Stimulated activated naive CD8-positive, alpha-beta T cell treated with anti-CD3 and anti-CD28 coated beads, Interleukin-15, amount 100 ng/mL, for 72 hours (primary cell): ENCODE data around the gene PTPRD.

Experiments
- ATAC-seq: fragments of 150-1000 bp; cut with Tn5 transposase; 2 replicates; pipeline ENCODE4 v1.10.0; 2021; ENCODE audit warnings: mild to moderate bottlenecking, moderate library complexity
- DNase-seq, 2 donors: peaks; one replicate each; pipeline ENCODE4 v3.0.0; 2021 to 2022
- H3K27ac Mint-ChIP-seq, 2 donors: one replicate each; pipeline ENCODE4 v1.8.0; 2022; ENCODE audit warnings: mild to moderate bottlenecking in 2 of 2, mixed read lengths in 2 of 2, moderate library complexity in 2 of 2
- H3K27me3 Mint-ChIP-seq: one replicate; pipeline ENCODE4 v1.8.0; 2022; ENCODE audit warnings: mixed read lengths
- H3K4me1 Mint-ChIP-seq: one replicate; pipeline ENCODE4 v1.8.0; 2022; ENCODE audit warnings: mild to moderate bottlenecking, mixed read lengths
- H3K4me3 Mint-ChIP-seq, 2 donors: one replicate each; pipeline ENCODE4 v1.8.0; 2022; ENCODE audit warnings: mild to moderate bottlenecking in 2 of 2, mixed read lengths in 2 of 2, moderate library complexity in 1 of 2
- H3K9me3 Mint-ChIP-seq, 2 donors: one replicate each; pipeline ENCODE4 v1.8.0; 2022; ENCODE audit warnings: mixed read lengths in 2 of 2

PTPRD gene

DNA sequence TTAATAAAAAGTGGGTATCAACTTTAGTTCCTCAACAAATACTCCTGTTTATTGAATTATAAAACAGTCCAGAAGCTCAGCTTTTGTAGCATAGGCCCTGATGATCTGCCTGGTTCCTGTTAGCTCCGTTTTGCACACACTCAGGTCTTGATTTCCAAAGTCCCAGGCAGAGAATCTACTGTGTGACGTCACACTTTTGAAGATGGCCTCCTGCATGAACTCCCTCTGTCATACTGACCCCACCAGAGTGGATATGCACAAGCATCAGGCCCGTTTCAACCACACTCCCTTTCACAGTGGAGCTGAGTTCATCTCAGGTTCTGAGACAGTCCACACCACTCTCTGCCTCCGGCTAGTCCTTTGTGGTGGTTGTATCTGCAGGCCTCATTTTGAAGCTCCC lies 353.1 kb downstream of the PTPRD start:
- no peak for ATAC-seq
- H3K4me3 Mint-ChIP-seq = no peak overlapping the region
- H3K9me3 Mint-ChIP-seq = peaks cover 20 to 28% of the 10 kb centered on the region in 2 donors
- DNase-seq = no peak
- no peaks in the 10 kb centered on the region for H3K27me3 Mint-ChIP-seq
- H3K27ac Mint-ChIP-seq = no peak overlapping the region
- no peaks in the 10 kb centered on the region for H3K4me1 Mint-ChIP-seq

DNA sequence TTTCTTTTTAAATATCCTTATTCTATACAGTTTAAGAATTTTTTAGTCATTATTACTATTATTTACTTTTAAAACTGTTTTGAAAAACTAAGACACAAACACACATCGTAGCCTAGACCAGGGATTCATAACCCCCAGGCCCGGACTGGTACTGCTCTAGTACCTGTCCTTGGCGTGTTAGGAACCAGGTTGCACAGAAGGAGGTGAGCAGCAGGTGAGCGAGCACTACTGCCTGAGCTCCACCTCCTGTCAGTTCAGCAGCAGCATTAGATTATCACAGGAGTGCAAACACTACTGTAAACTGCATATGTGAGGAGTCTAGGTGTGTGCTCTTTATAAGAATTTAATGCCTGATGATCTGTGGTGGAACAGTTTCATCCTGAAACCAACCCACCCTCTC lies 357.0 kb downstream of the PTPRD start:
- no peak for DNase-seq
- Mint-ChIP-seq H3K27ac (no peak overlapping the region), H3K4me3 (no peak overlapping the region), H3K9me3 (peaks cover 14 to 15% of the 10 kb centered on the region in 2 donors), H3K27me3 (no peaks in the 10 kb centered on the region), H3K4me1 (no peaks in the 10 kb centered on the region)
- ATAC-seq = no peak

DNA sequence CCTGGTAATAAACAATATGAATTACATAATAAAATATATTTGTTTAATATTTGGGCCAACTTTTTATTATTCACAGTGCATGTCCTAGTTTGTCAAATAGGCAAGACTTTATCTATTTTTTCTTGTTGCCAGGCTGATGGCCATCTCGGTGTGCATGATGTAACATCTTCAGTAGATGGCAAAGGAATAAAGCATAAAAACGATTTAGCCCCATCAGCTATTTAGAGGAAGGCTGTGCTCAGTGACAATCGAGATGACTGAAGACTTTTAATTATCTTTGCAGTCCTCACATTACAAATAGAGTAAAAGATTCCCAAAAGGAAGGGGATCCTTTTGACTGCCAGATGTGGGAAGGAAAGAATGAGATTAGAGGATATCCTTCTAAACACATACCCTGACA lies 358.5 kb downstream of the PTPRD start:
- no peaks in the 10 kb centered on the region for H3K27me3 Mint-ChIP-seq
- peaks cover 14 to 15% of the 10 kb centered on the region in 2 donors for H3K9me3 Mint-ChIP-seq
- H3K4me1 Mint-ChIP-seq = no peaks in the 10 kb centered on the region
- ATAC-seq (no peak), DNase-seq (no peak)
- no peak overlapping the region for H3K4me3 Mint-ChIP-seq
- no peak overlapping the region for H3K27ac Mint-ChIP-seq

DNA sequence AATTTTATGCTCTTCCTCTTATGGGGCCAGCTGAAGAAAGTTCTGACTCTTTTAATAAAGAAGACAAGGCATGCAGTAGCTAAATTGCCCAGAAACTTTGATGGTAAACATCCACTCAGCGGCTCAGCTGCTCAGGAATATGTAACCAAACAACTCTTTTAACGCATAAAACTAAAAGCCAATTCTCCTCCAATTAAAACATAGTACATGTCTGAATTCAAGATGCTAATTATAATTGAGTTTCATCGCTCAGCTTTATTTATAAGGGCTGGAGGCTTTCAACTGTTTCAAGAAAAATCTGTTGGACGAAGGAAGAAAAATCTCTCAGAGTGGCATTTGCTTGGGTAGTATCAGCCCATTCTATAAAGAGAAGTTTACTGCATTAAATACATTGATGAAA lies 359.5 kb downstream of the PTPRD start:
- Mint-ChIP-seq H3K27me3 (no peaks in the 10 kb centered on the region), H3K4me1 (no peaks in the 10 kb centered on the region), H3K27ac (no peak overlapping the region), H3K4me3 (no peak overlapping the region), H3K9me3 (peaks cover 14 to 15% of the 10 kb centered on the region in 2 donors)
- DNase-seq (no peak), ATAC-seq (no peak)

DNA sequence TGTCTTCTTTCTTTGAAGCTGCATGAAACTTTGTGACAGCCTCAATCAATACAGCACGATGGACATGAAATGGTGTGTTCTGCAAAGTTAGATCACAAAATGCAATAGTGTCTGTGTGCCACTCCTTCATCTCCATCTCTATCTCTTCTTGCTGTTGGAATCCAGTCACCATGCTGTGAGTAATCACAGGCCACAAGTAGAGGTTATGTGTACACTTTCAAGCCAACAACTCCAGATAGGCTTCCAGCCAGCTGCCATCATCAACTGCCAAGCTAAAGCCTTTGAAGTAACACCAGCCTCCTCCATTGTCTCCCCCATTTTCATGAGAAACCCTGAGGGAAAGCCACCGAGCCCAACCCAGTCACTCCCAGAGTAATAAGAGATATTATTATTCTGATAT lies 360.6 kb downstream of the PTPRD start:
- H3K4me1 Mint-ChIP-seq = no peaks in the 10 kb centered on the region
- H3K9me3 Mint-ChIP-seq = peaks cover 13 to 18% of the 10 kb centered on the region in 2 donors
- ATAC-seq = no peak
- no peak overlapping the region for H3K27ac Mint-ChIP-seq
- H3K4me3 Mint-ChIP-seq = no peak overlapping the region
- DNase-seq = no peak
- H3K27me3 Mint-ChIP-seq = no peaks in the 10 kb centered on the region

DNA sequence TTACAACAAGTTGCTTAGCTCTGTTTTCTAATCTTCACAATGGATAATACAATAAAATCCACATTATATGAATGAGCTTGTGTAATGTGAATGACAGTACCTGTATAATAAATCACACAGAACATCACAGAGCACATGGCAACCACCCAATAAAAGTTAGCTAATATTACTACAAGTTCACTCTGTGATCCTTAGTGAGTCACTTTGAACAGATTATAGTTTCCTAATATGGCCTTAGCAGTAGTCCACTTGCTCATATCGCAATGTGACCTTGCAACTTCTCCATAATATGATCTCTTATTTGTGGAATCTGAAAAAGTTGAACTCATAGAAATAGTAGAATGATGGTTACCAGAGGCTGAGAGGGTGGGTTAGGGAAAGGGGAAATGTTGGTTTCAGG lies 361.3 kb downstream of the PTPRD start:
- H3K27me3 Mint-ChIP-seq = no peaks in the 10 kb centered on the region
- peaks cover 11 to 13% of the 10 kb centered on the region in 2 donors for H3K9me3 Mint-ChIP-seq
- H3K27ac Mint-ChIP-seq = no peak overlapping the region
- no peaks in the 10 kb centered on the region for H3K4me1 Mint-ChIP-seq
- DNase-seq (no peak), ATAC-seq (no peak)
- no peak overlapping the region for H3K4me3 Mint-ChIP-seq

DNA sequence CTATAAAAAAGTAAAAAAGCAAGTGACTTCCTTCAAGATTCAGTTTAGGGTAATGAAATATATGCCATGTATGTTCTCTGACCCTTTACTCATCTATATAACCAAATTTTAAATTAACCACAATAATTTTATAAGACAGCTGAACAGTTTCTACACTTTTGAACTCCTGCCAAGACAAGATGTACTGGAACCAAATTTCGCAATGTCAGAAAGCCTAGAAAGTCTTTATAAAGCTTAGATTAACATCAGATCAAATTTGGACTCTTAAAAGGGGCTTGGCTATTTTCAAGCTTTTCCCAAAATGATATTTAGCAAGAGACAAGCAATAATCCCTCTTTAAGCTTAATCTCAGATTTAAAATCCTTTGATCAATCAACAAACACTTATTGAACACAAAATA lies 362.6 kb downstream of the PTPRD start:
- ATAC-seq (no peak), DNase-seq (no peak)
- Mint-ChIP-seq H3K9me3 (peaks cover 12 to 15% of the 10 kb centered on the region in 2 donors), H3K27ac (no peak overlapping the region), H3K4me3 (no peak overlapping the region), H3K27me3 (no peaks in the 10 kb centered on the region), H3K4me1 (no peaks in the 10 kb centered on the region)

DNA sequence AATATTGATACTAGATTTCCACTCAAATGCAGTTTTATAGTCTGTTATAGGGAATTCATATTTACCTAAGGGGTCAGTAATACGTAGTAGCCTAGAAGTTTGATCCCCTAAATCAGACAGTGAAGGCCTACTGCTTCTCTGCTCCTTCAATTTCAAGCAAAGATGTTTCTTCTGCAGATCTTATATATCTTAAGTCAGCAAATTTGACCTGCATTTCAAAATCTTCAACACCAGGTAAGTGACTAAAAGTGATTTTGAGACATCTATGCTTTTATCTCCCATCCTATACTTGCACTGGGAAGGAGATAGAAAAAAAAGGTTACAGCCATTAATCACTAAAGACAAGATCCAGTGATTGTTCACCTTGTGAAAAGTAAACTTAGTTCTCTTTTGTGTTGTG lies 363.9 kb downstream of the PTPRD start:
- H3K27me3 Mint-ChIP-seq = no peaks in the 10 kb centered on the region
- H3K27ac Mint-ChIP-seq = no peak overlapping the region
- H3K4me1 Mint-ChIP-seq = no peaks in the 10 kb centered on the region
- ATAC-seq (no peak), DNase-seq (no peak)
- peaks cover 6 to 11% of the 10 kb centered on the region in 2 donors for H3K9me3 Mint-ChIP-seq
- no peak overlapping the region for H3K4me3 Mint-ChIP-seq

DNA sequence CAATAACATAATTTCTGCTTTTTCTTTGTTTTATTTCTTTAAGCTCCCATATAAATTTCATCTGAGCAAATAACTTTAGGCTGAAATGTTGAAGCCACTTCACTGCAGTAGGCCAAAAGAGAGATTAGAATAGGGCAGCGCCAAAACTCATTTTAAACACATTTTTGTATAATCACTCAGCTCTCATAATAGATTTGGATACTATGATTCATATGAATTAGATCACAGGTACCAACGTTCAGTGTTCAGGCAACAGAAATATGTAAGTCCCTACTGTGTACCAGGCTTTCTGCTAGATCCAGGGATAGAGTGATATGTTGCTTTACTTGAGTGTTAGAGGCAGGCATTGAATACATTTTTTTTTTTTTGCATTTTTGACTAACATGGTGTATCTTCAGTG lies 370.5 kb downstream of the PTPRD start:
- H3K27me3 Mint-ChIP-seq = no peaks in the 10 kb centered on the region
- no peaks in the 10 kb centered on the region for H3K4me1 Mint-ChIP-seq
- DNase-seq (no peak), ATAC-seq (no peak)
- H3K27ac Mint-ChIP-seq = no peak overlapping the region
- H3K9me3 Mint-ChIP-seq = peaks cover 0 to 4% of the 10 kb centered on the region in 2 donors
- H3K4me3 Mint-ChIP-seq = no peak overlapping the region

DNA sequence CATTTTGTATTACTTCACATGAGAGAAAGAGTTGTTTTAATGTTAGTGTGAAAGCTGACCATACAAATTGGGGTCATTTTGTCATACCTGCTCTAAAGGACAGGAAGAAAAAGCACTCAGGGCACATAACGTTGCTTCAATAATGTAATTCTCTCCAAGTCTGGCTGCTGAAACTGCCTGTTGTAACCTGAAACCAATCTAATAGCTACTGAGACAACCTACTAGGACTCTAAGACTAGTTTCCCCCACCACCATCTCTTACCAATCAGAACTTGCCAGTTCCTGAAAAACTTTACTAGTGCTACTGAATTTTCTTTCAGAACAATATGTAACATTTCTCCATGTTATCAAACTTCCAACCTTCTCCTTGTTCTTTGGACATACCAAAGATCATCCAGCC lies 374.7 kb downstream of the PTPRD start:
- Mint-ChIP-seq H3K4me1 (no peaks in the 10 kb centered on the region), H3K4me3 (no peak overlapping the region), H3K27me3 (no peaks in the 10 kb centered on the region), H3K27ac (no peak overlapping the region), H3K9me3 (no peaks in the 10 kb centered on the region)
- DNase-seq (no peak), ATAC-seq (no peak)

DNA sequence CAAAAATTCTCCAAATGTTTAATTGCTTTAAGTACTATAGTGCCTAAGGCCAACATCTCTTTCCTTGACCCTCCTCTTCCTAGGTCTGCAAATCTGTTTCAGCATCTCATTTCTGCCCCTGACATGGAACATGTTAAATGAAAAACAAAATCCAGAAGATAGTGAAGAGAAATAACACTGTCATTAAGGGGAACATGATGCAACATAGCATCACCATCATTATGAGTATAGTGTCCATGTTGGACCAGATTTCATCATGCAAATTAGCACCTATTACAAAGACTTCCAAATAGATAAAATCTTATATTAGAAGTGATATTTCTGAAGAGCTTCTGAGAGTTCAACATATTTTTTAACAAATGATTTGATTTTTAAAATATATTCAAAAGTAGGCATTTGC lies 375.2 kb downstream of the PTPRD start:
- H3K4me3 Mint-ChIP-seq = no peak overlapping the region
- no peak for ATAC-seq
- H3K27me3 Mint-ChIP-seq = no peaks in the 10 kb centered on the region
- no peaks in the 10 kb centered on the region for H3K9me3 Mint-ChIP-seq
- H3K27ac Mint-ChIP-seq = no peak overlapping the region
- no peaks in the 10 kb centered on the region for H3K4me1 Mint-ChIP-seq
- DNase-seq = no peak

DNA sequence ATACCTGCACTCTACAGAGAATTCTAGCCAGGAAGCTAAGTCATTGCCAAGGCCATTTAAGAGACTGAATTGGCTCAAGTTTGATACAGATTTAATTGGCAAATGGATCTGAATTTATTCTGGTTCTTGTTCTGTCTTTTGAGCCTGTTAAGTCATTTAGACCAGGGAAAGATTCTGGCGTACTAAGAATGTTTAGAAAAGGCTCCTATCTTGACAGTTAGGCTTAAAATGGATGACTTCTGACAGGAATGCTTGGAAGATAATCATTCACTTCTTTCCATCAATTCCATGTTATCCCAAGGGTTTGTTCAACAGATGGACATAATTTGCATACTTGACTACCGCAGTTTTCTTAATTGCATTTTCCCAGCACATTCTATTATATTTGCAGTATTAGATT lies 376.6 kb downstream of the PTPRD start:
- Mint-ChIP-seq H3K9me3 (peaks cover 0 to 5% of the 10 kb centered on the region in 2 donors), H3K4me3 (no peak overlapping the region), H3K27ac (no peak overlapping the region), H3K4me1 (no peaks in the 10 kb centered on the region), H3K27me3 (no peaks in the 10 kb centered on the region)
- ATAC-seq (no peak), DNase-seq (no peak)

DNA sequence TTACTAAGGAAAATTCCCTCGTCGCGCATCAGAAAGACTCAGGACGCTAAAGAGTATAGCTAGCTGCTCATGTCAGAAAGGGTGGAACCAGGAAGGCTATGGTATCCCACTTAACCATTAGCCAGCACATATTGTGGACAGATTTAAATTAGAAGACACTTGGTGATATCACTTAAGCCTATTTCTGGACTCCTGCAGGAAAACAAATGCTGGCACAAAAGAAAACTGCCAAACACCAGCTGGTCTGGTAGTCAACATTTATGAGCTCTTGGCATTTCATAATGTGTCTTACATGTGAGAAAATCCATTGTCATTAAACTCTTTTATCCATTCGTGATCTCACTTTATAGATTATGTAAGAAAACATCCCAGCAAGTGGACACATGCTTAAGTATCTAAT lies 377.4 kb downstream of the PTPRD start:
- no peak overlapping the region for H3K27ac Mint-ChIP-seq
- DNase-seq = no peak
- peaks cover 0 to 5% of the 10 kb centered on the region in 2 donors for H3K9me3 Mint-ChIP-seq
- H3K4me1 Mint-ChIP-seq = no peaks in the 10 kb centered on the region
- no peaks in the 10 kb centered on the region for H3K27me3 Mint-ChIP-seq
- ATAC-seq = no peak
- H3K4me3 Mint-ChIP-seq = no peak overlapping the region

DNA sequence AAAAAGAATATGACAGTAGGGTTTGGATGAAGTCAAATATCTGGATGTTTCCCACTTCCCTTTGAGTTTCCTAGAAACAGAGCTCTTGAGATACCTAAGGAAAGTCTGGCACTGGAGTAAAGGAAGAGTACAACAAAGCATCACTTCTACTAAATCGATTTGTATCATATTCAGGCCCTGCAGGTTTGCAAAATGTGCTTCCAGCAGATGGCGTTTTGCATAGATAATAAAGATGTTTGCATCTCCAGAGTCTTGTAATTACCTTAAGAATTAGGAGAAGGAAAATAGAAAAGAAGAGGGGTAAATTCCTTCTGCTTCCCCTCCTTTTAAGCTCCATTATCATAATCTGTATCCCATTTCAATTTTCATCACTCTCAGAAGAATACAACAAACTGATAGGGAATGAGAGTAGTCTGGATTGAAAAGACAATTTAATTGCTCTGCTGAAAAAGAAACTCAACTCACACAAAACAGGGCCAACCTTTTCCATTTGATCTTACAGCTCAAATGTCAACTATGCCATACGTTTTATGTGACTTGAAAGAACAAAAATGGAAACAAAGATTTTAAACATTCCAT lies 380.4 kb downstream of the PTPRD start:
- H3K4me3 Mint-ChIP-seq = no peak overlapping the region
- DNase-seq = no peak
- H3K4me1 Mint-ChIP-seq = no peaks in the 10 kb centered on the region
- ATAC-seq = no peak
- H3K27me3 Mint-ChIP-seq = no peaks in the 10 kb centered on the region
- peaks cover 4 to 5% of the 10 kb centered on the region in 2 donors for H3K9me3 Mint-ChIP-seq
- H3K27ac Mint-ChIP-seq = no peak overlapping the region

DNA sequence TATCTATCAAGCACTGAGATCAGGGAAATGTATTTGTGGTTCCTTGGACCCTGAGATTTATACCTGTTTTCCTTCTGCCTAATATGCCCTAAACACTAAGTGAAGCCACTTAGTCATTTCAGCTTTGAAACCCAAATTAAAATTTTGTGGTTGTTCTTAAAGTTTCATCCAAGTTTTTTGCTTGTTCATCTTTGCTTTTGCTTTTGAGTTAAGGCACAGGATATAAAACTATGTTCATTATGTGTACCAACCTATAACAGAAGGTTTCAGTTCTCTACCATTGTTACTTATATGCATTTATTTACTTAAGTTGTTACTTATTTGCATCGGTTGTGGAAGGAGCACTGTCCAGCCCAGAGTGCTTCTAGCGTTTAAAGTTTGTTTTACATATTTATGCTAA lies 382.3 kb downstream of the PTPRD start:
- no peak for ATAC-seq
- Mint-ChIP-seq H3K27ac (no peak overlapping the region), H3K4me1 (no peaks in the 10 kb centered on the region), H3K27me3 (no peaks in the 10 kb centered on the region), H3K9me3 (peaks cover 4 to 5% of the 10 kb centered on the region in 2 donors), H3K4me3 (no peak overlapping the region)
- no peak for DNase-seq

DNA sequence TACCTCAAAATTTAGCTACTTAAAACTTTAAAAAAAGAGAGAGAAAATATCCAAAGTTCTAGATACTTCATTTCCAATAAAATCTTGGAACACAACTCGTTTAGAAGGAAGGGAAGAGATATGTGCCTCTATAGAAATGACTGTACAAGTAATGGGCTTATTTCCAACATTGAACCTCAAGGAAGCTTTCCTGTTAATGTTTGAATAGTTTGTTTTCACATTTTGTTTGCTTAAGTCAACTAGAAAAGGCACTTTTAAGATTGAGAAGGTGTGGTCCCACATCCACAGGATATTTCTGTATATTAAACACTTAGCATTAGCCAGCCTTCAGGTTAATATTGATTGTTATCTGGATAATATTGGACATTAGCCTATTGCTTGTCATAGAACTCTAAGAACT lies 384.7 kb downstream of the PTPRD start:
- H3K9me3 Mint-ChIP-seq = peaks cover 4 to 5% of the 10 kb centered on the region in 2 donors

DNA sequence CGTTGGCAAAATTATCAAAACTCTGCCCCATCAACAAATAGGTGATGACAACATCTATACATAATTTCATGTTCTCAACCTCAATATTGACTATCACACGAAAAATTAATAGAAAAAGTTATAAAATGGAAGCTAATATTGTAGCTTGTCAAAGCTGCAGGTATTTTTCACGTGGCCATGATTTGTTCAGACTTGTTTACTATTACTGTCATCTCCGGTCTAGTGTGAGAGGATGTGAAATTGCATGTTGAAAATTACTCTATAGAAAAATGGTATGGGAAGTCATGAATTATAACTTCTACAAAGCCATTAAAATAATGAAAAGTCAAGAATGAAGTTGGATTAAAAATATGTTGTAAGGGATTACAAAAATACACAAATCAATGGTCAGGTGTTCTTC lies 385.8 kb downstream of the PTPRD start:
- no peaks in the 10 kb centered on the region for H3K4me1 Mint-ChIP-seq
- H3K9me3 Mint-ChIP-seq = peaks cover 4% of the 10 kb centered on the region in 2 donors
- H3K27me3 Mint-ChIP-seq = no peaks in the 10 kb centered on the region
- no peak overlapping the region for H3K4me3 Mint-ChIP-seq
- no peak for ATAC-seq
- no peak for DNase-seq
- H3K27ac Mint-ChIP-seq = no peak overlapping the region

More for the DNA sequence above, 384.7 kb downstream of the PTPRD start:
- no peaks in the 10 kb centered on the region for H3K4me1 Mint-ChIP-seq
- DNase-seq (no peak), ATAC-seq (no peak)
- no peak overlapping the region for H3K27ac Mint-ChIP-seq
- H3K27me3 Mint-ChIP-seq = no peaks in the 10 kb centered on the region
- no peak overlapping the region for H3K4me3 Mint-ChIP-seq
